ENCODE measurements around the gene ABTB2. TPM values are rescaled to one million over a fixed set of nuclear protein-coding genes. Genes with fewer than 3 reads are reported as not detected.

ABTB2 gene
- total and polyA plus RNA-seq, 4 donors: 0.73 to 3.3 (median 2.7) TPM

DNA sequence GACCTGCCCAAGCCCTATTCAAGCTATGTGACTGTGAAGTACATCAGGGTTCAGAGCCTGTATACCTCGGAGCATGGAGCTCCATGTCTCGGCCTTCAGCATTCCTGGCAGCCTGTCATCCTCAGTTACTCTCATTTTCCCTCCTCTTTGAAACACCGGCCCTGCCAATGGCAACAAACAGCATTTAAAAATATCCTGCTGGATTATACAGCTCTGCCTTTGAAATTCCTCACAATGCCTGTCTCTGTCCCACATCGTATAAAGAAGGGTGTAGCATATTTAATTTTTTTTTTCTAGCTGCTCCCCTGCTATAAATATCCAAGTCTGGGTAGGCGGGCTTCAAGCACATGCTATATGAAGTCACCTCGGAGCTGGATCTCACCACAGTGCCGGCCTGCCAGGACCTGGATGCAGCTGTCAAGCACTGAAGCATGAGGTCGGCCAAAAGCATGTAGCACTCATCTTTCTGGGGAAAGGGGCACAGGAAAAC is 11.8 kb downstream of the ABTB2 start:
- Histone ChIP-seq H3K27me3 (ENCODE audit: control insufficient read depth in 3 of 3, insufficient read depth in 3 of 3, low read length in 2 of 3) (no peaks in the 10 kb centered on the region), H3K9ac (ENCODE audit: insufficient read depth in 1 of 2, low read length in 2 of 2) (no peak overlapping the region), H3K4me1 (ENCODE audit: control insufficient read depth in 5 of 5, insufficient read depth in 5 of 5, low read length in 5 of 5) (peaks cover 8 to 40% (median 10%) of the 10 kb centered on the region in 5 donors), H3K36me3 (ENCODE audit: control insufficient read depth in 4 of 4, insufficient read depth in 4 of 4, low read length in 4 of 4) (no peaks in the 10 kb centered on the region), H3K4me3 (no peak overlapping the region), H3K9me3 (ENCODE audit: control insufficient read depth in 4 of 4, insufficient read depth in 3 of 4, low read length in 3 of 4) (no peaks in the 10 kb centered on the region), H3K27ac (ENCODE audit: low read depth in 1 of 2, low read length in 1 of 2) (peak overlapping the region in 1 of 2 donors; percentile 86)
- DNase-seq (no peak), ATAC-seq (ENCODE audit: insufficient read depth, low FRiP score) (no peak)
- TF ChIP-seq, protein P1, sequence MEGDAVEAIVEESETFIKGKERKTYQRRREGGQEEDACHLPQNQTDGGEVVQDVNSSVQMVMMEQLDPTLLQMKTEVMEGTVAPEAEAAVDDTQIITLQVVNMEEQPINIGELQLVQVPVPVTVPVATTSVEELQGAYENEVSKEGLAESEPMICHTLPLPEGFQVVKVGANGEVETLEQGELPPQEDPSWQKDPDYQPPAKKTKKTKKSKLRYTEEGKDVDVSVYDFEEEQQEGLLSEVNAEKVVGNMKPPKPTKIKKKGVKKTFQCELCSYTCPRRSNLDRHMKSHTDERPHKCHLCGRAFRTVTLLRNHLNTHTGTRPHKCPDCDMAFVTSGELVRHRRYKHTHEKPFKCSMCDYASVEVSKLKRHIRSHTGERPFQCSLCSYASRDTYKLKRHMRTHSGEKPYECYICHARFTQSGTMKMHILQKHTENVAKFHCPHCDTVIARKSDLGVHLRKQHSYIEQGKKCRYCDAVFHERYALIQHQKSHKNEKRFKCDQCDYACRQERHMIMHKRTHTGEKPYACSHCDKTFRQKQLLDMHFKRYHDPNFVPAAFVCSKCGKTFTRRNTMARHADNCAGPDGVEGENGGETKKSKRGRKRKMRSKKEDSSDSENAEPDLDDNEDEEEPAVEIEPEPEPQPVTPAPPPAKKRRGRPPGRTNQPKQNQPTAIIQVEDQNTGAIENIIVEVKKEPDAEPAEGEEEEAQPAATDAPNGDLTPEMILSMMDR (IDR thresholded peaks at IDR 0.05; ENCODE audit: control extremely low read depth, extremely low read depth): no peak
- WGBS, 2 donors: 73 to 86% methylated on average over 8 of the region's 8 CpGs

DNA sequence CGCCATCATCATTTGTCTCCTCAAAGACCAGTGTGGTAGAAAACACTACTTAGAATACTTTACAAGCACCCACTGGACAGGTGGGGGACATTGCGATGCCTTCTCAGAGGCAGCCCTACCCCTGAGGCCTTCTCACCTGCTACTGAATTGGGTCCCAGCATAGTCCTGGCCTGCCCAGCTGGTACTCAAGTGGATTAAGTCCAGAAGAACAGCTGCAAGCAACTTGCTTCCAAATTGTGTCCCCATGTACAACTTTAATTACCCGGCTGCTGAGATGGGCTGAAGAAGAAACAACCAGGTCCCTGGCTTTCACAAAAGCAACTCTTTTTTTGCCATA is 12.3 kb downstream of the ABTB2 start:
- no peak overlapping the region for H3K4me3 ChIP-seq
- TF ChIP-seq, protein P1 (IDR thresholded peaks at IDR 0.05; ENCODE audit: control extremely low read depth, extremely low read depth): no peak
- peak overlapping the region in 1 of 2 donors; percentile 86 for H3K27ac ChIP-seq (ENCODE audit: low read depth in 1 of 2, low read length in 1 of 2)
- no peaks in the 10 kb centered on the region for H3K9me3 ChIP-seq (ENCODE audit: control insufficient read depth in 4 of 4, insufficient read depth in 3 of 4, low read length in 3 of 4)
- H3K36me3 ChIP-seq (ENCODE audit: control insufficient read depth in 4 of 4, insufficient read depth in 4 of 4, low read length in 4 of 4): no peaks in the 10 kb centered on the region
- DNase-seq: no peak
- H3K27me3 ChIP-seq (ENCODE audit: control insufficient read depth in 3 of 3, insufficient read depth in 3 of 3, low read length in 2 of 3): no peaks in the 10 kb centered on the region
- H3K4me1 ChIP-seq (ENCODE audit: control insufficient read depth in 5 of 5, insufficient read depth in 5 of 5, low read length in 5 of 5): peaks cover 8 to 40% (median 10%) of the 10 kb centered on the region in 5 donors
- 72 to 78% methylated on average over 3 of the region's 3 CpGs for WGBS, 2 donors
- H3K9ac ChIP-seq (ENCODE audit: insufficient read depth in 1 of 2, low read length in 2 of 2): no peak overlapping the region
- ATAC-seq (ENCODE audit: insufficient read depth, low FRiP score): no peak

DNA sequence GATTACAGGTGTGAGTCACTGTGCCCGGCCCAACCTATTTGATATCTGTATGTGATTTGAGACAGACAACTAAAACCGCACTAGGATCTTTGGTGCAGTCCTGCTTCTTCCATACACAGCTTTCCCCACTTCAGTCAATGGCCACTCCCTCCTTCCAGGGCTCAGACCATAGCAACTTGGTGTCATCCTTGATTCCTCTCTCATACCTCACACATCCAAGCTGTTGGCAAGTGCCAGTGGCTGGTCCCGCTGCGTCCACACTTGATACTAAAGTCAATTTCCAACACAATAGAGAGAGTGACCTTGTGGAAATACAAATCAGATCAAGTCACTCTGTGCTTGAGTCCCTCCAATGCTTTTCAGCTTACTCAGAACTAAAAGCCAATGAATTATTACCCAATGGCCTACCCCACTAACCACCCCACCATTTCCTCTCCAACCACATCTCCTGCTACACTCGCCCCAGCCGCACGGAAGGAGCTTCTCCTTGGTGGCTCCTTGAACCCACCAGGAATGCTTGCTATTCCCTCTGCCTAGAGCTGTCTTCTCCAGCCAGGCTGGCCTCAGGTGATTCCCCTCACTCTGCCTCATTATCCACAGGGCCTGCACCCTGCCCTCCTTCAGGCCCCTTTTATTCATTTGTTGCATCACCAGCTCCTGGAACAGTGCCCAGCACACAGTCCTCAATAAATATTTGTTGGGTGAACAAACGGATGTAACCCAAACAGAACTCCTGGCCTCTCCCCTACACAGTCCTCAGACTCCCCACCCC is 12.9 kb downstream of the ABTB2 start:
- ATAC-seq (ENCODE audit: insufficient read depth, low FRiP score): no peak
- TF ChIP-seq, protein P1 (IDR thresholded peaks at IDR 0.05; ENCODE audit: control extremely low read depth, extremely low read depth): no peak
- Histone ChIP-seq H3K27me3 (ENCODE audit: control insufficient read depth in 3 of 3, insufficient read depth in 3 of 3, low read length in 2 of 3) (no peaks in the 10 kb centered on the region), H3K27ac (ENCODE audit: low read depth in 1 of 2, low read length in 1 of 2) (peak overlapping the region in 1 of 2 donors; percentile 86), H3K36me3 (ENCODE audit: control insufficient read depth in 4 of 4, insufficient read depth in 4 of 4, low read length in 4 of 4) (no peaks in the 10 kb centered on the region), H3K9me3 (ENCODE audit: control insufficient read depth in 4 of 4, insufficient read depth in 3 of 4, low read length in 3 of 4) (no peaks in the 10 kb centered on the region), H3K9ac (ENCODE audit: insufficient read depth in 1 of 2, low read length in 2 of 2) (no peak overlapping the region), H3K4me1 (ENCODE audit: control insufficient read depth in 5 of 5, insufficient read depth in 5 of 5, low read length in 5 of 5) (peaks cover 8 to 40% (median 10%) of the 10 kb centered on the region in 5 donors), H3K4me3 (no peak overlapping the region)
- DNase-seq: peak; percentile 47 to 63 (median 47)
- WGBS, 2 donors: 60 to 74% methylated on average over 8 of the region's 8 CpGs
